Right renal pelvis (tissue), 4 donors: ENCODE measurements around the gene ANKRD13A. TPM values are rescaled to one million over a fixed set of nuclear protein-coding genes. Genes with fewer than 3 reads are reported as not detected.
A peak's percentile ranks its signal among the peaks of the same experiment; 100 is the strongest.
"Not testable (repeated sequence)": the region's sequence is repeated elsewhere in the genome, so short reads cannot be mapped to it uniquely, and the experiment has no call there.

Experiments used
- DNase-seq, 4 donors: peaks; one replicate each; pipeline ENCODE4 v3.0.0-alpha.2; 2013; ENCODE audit warnings: low read depth in 4 of 4, low spot score in 3 of 4, missing footprints in 1 of 4
- polyA plus RNA-seq, 4 donors: library from polyadenylated mRNA; unstranded; fragments of 120-200 nt; gene quantifications; one replicate each; pipeline ENCODE4 v1.2.1, GENCODE V29; 2013; ENCODE audit not compliant: insufficient read length in 4 of 4

Gene ANKRD13A
- polyA plus RNA-seq, 4 donors, result 37.0 to 44.3 (median 40.0) TPM

- DNase-seq, result no peak
Measured at GRCh38 chr12:109983432-109984142, 15.6 kb upstream of the ANKRD13A start.

DNA sequence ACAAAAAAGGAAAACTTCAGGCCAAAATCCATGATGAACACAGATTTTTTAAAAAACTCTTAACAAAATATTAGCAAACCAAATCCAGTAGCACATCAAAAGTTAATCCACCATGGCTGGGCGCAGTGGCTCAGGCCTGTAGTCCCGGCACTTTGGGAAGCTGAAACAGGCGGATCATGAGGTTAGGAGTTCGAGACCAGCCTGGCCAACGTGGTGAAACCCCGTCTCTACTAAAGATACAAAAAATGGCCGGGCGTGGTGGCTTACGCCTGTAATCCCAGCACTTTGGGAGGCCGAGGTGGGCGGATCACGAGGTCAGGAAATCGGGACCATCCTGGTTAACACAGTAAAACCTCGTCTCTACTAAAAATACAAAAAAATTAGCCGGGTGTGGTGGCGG lies 13.0 kb upstream of the ANKRD13A start:
- DNase-seq, result not testable (repeated sequence)

DNA sequence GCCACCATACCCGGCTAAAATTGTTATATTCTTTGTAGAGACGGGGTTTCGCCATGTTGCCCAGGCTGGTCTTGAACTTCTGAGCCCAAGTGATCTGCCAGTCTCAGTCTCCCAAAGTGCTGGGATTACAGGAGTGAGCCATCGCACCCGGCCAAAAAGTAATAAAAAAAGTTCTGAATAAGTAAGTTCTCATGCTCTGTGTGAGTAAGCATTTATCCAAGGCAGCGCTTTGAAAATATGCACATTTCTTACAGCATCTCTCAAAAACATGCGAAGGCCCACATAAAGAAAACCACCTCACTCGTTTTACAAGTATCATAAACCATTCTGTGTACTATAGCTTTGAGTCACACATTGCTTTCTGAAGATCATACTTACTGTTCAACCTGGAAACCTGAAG lies 11.6 kb upstream of the ANKRD13A start:
- DNase-seq, result no peak

DNA sequence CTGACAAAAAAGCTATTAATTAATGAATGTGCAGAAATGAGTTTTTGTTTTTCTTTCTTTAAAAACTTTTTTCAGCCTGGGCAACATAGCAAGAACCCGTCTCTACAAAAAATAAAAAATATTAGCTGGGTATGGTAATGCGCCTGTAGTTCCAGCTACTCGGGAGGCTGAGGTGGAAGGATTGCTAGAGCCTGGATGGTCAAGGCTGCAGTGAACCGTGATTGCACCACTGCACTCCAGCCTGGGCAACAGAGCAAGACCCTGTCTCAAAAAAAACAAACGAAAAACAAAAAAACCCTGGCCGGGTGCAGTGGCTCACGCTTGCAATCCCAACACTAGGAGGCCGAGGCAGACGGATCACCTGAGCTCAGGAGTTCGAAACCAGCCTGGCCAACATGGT lies 11.0 kb upstream of the ANKRD13A start:
- DNase-seq, result no peak

DNA sequence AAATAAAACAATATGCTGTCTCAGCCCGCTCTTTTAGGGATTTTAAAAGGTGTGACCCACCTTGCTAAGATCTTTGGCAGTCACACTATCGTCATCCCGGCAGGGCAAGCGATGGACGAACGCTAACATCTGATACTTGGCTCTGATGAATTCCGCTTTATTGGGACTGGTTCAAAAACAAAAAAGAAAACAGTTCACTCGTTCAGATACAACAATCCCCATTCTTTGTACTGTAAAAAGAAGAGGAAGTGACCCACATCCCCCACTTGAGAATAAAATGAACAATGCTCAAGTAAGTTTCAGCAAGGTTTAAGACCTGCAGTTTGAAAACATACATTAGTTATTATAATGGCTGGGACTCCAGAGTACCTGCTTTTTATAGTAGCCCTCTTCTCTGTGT lies 10.3 kb upstream of the ANKRD13A start:
- DNase-seq, result no peak

GRCh38 chr12:109989380-109989779 lies 9.8 kb upstream of the ANKRD13A start:
- no peak for DNase-seq

DNA sequence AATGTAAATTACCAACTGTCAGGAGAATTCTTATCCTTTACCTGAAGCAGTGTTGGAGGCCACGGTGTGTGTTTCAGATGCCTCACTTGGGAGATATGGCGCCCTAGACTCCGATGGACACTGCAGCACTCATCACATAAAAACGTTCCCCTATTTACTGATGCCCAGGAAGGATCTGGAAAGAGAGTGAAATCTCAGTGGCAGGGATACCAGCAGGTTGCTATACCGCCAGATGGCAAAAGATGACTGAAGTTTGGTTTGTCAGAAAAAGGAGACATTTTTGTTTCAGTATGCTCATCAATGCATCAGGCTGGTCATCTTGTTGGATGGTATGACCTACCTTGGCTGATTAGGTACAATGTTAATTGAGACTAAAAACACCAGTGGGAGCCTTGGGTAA lies 7.6 kb upstream of the ANKRD13A start:
- no peak for DNase-seq

- DNase-seq, result no peak
Measured at GRCh38 chr12:109993091-109993490, 6.1 kb upstream of the ANKRD13A start.

DNA sequence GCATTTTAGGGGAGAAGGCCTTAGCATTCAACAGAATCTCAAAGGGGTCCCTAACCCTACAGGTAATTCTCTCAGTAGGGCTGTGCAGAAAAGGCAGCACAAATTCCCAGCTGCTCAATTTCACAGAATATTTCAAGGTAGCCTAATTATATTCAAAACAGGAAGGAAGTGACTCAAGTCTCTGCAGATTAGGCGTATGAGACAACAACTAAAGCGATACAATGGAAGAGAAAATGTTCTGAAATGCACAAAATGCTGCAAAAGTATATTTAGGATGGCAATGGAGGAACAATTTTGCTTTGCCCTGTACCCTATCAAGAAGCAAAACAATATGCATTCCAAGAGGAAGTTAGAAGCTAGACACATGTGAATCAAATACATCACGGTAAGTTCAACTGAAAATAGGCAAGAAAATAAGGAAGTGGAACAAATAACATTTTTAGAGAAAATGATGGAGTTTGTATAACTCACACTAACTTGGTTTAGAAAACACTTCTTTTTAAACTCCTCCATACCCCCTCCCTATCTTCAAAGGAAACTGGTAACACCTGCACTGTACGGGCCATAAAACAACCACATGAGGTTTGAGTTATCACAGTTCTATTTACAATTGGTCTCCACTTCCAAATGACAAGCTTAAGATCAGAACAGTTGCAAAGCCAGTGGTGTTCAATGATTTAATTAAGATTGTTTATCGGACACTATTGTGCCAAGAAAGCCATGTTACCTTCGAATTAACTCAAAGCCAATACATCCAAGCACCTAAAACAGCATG lies 4.6 kb upstream of the ANKRD13A start:
- DNase-seq, result no peak

GRCh38 chr12:109995361-109995685 lies 3.9 kb upstream of the ANKRD13A start:
- no peak for DNase-seq

DNA sequence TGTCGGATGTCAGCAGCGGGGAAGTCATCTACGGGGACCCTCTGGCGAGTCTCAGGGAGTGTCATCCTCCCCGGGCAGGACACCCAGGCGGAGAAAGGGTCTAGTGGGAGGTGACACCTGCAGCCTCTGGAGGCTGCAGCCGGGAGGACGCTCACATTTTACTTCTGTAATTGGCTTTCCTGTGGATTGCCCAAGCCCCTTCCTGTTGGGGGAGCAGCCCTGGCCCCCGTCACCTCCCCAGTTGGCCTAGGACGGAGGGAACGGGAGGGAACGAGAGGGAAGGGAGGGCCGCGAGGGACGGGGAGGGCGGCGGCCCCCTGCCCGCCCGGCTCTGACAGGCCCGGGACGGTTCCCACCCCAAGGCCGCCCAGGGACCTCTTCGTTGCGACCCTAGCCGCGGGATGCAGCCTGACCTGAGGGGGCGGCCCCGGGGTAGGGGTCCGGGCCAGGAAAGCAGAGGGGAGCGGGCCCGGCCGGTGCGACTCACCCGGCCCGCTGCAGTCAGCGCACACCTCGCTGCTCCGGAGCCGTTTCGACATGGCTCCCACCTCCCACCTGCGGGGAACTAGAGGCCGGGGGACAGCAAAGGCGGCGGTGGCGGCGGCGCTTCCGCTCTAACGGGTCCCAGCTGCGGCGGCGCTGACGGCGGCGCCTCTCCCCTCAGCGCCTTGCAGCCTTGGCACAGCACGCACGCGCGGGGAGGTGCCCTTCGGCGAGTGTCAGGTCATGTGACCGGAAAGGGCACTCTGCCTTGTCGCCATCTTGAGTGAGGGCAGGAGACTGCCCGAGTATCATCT lies 3.3 kb upstream of the ANKRD13A start, which contains the start of gene GIT2:
GIT2 (minus strand) TSS at position 683 of the 797 bp plus-strand sequence; CDS start at position 539, 144 bp downstream.
- peak; percentile 80 to 84 (median 82) for DNase-seq

DNA sequence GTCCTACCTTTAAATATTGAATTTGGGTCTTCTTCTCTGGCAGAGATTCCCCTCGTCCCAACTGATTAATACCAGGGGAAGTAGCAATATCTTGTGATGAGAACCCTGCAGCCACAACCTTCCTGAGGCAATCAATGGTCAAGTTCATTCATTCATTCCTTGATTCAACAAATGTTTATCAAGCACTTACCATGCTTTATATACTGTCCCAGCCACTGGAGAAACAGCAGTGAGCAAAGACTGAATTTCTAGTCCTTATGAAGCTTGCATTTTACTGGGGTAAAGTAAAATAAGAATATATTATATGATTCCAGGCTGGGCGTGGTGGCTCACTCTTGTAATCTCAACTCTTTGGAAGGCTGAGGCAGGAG lies 2.8 kb upstream of the ANKRD13A start:
- no peak for DNase-seq

DNA sequence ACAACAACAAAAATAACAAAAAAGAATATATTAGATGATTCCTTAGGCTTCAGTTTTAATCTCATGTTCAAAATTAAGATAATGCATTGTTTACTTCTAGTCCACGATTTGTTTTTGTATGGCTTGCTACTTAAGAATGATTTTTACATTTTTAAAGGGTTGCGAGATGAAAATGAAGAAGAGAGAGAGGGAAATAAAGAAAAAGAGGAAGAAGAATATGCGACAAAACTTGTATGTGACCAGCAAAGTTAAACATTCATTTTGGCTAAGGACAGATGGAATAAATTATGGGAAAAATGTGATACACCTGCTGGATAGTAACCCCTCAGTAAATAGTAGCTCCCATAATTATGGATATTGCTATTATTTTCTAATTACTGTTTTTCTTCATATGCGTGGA lies 1.8 kb upstream of the ANKRD13A start:
- no peak for DNase-seq

GRCh38 chr12:109998241-109998903 lies 858 bp upstream of the ANKRD13A start:
- no peak for DNase-seq

DNA sequence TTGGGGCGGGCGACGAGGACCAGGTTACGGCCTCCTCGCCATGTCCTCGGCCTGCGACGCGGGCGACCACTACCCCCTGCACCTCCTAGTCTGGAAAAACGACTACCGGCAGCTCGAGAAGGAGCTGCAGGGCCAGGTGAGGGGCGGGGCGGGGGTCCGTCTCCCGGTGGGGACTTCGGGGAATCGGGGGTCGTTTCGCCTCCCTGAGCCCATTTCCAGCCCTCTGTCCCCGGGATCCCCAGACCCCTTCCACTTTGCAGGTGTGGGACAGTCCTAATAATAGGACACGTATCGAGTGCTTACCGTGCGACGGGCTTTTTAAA lies 380 bp downstream of the ANKRD13A start:
- no peak for DNase-seq

- DNase-seq, result no peak
Measured at GRCh38 chr12:109999983-110000505, 814 bp downstream of the ANKRD13A start.

- no peak for DNase-seq
Measured at GRCh38 chr12:110001596-110001995, 2.4 kb downstream of the ANKRD13A start.

GRCh38 chr12:110002676-110003515 lies 3.7 kb downstream of the ANKRD13A start:
- no peak for DNase-seq

DNA sequence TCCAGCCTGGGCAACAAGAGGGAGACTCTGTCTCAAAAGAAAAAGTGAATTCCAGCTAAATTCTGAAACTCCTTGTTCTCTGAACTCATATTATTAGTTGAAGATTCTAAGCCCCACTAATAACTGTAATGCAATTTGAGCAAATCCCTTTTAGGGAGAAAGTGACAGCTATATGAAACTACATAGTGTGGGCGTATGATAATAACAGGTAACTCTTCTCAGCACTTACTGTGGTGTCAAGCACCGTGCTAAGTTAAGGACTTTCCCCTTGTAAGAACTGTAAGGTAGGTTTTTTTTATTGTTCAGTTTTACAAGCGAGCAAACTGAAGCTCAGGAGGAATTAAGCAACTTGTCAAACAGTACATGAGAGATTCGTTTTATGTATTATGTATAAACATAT lies 5.4 kb downstream of the ANKRD13A start:
- DNase-seq, result no peak
